ENCODE results near the gene CELF4. TPM values are rescaled to one million over a fixed set of nuclear protein-coding genes. Genes with fewer than 3 reads are reported as not detected.

CELF4 gene
- total and polyA plus RNA-seq, 2 of the 4 experiments (the other 2 are of a cell fraction) = not detected

DNA sequence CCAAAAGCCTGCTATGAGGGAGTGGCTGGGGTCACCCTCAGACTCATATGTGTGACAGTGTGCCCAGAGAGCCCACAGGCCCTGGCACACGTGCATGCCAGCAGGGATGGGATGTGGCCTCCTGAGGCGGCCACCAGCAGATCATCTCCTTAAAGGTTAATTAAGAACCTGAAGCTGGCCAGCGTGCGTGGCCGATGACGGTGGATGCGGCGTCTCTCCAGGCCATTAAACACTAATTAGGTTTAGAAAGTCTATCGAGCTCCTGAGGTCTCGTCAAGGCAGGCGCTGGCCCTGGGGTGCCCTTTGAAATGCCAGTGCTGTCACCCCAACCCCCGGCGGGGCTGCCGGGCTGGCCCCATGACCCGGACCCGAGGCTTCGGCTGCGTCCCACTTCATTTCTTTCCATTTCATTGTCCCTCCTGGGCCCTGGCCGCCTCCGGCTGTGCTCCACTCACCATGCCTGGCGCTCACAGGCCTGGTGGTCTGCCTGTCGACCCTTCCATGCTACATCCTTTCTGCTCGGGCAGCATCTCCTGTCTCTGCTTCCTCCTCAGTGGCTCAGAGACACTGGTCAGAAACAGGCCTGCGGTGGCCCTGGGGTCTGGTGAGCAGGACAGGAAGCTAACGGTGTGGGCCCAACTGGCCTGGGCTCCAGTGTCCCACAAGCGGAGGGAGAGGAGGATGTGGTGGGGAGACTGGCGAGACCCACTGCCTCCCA lies 228.9 kb downstream of the CELF4 start:
- Histone ChIP-seq H2BK5ac (ENCODE audit: low read depth, low read length, poor library complexity, severe bottlenecking) (no peak overlapping the region), H3K36me3 (ENCODE audit: control insufficient read depth, insufficient read depth, low read length) (no peaks in the 10 kb centered on the region), H3K4me1 (ENCODE audit: control insufficient read depth, insufficient read depth, low read length) (peaks cover 2% of the 10 kb centered on the region; the same call in 1 of the 2 replicates), H2AK9ac (replicated peaks; ENCODE audit: low read depth, low read length, poor library complexity) (no peak overlapping the region), H3K79me1 (ENCODE audit: low read depth in 1 of 2, low read length in 2 of 2) (no peaks in the 10 kb centered on the region), H2BK120ac (ENCODE audit: low read depth, low read length) (no peak overlapping the region), H3K9me1 (ENCODE audit: insufficient read depth, low read length) (peaks cover 4% of the 10 kb centered on the region; the same call in 1 of the 2 replicates), H3K9me3 (ENCODE audit: control insufficient read depth, insufficient read depth, low read length) (no peaks in the 10 kb centered on the region), H4K8ac (ENCODE audit: low read depth in 2 of 2, low read length in 2 of 2) (no peak overlapping the region), H3K4ac (ENCODE audit: low read depth, low read length) (no peak overlapping the region), H3K9ac (ENCODE audit: low read depth, low read length) (no peak overlapping the region), H2AK5ac (ENCODE audit: low read depth, low read length) (no peak overlapping the region), H3K23ac (ENCODE audit: low read depth, low read length) (no peak overlapping the region), H2BK20ac (ENCODE audit: low read depth, low read length) (no peak overlapping the region), H3K14ac (replicated peaks; ENCODE audit: low read depth, low read length) (no peak overlapping the region), H4K5ac (ENCODE audit: low read depth, low read length) (no peak overlapping the region), H3K4me2 (ENCODE audit: low read depth, low read length) (no peak overlapping the region), H2BK15ac (ENCODE audit: low read depth, low read length) (no peak overlapping the region), H3K4me3 (ENCODE audit: insufficient read depth, low read depth, low read length) (no peak overlapping the region), H3K56ac (ENCODE audit: extremely low read depth, insufficient read depth, low read length) (no peak overlapping the region), H3K18ac (ENCODE audit: low read depth, low read length) (no peak overlapping the region), H4K91ac (ENCODE audit: insufficient read depth, low read depth, low read length) (no peak overlapping the region), H2AFZ (replicated peaks; ENCODE audit: low read length, poor library complexity) (peak overlapping the region; percentile 21), H4K20me1 (ENCODE audit: insufficient read depth, low read length) (no peaks in the 10 kb centered on the region), H3K27ac (ENCODE audit: insufficient read depth, low read length) (no peak overlapping the region), H3K27me3 (ENCODE audit: control insufficient read depth, insufficient read depth, low read length) (peaks cover 7% of the 10 kb centered on the region; the same call in 1 of the 2 replicates)
- ChIA-PET CTCF (interaction anchor here (1.4 kb wide), 1 partner anchor 14 kb away, joined by 4 read pairs; no protein-coding TSS in a partner anchor), POLR2A (ENCODE audit: unreplicated experiment) (no interaction called here)
- ATAC-seq (ENCODE audit: low read depth) (no peak), DNase-seq (no peak)
- no peak for TF ChIP-seq BHLHE40 (IDR thresholded peaks at IDR 0.05; ENCODE audit: low read depth, low read length)
- TF ChIP-seq ELK1 (IDR thresholded peaks at IDR 0.05; ENCODE audit: borderline replicate concordance, low read depth, low read length) = no peak
- no peak for TF ChIP-seq MXI1 (IDR thresholded peaks at IDR 0.05; ENCODE audit: borderline replicate concordance, low read depth, low read length)
- TF ChIP-seq MAZ (IDR thresholded peaks at IDR 0.05; ENCODE audit: borderline replicate concordance, low read depth, low read length) = no peak
- TF ChIP-seq RAD21 (IDR thresholded peaks at IDR 0.05; ENCODE audit: low read length) = no peak
- no peak for TF ChIP-seq NFE2L2 (IDR thresholded peaks at IDR 0.05; ENCODE audit: low read depth, low read length)
- no peak for TF ChIP-seq CTCF (conservative IDR thresholded peaks at IDR 0.05; ENCODE audit: low read depth, low read length)
- no peak for TF ChIP-seq RFX5 (IDR thresholded peaks at IDR 0.05; ENCODE audit: low read depth, low read length)
- no peak for TF ChIP-seq CEBPB (IDR thresholded peaks at IDR 0.05; ENCODE audit: low read depth, low read length)
- TF ChIP-seq CHD1 (IDR thresholded peaks at IDR 0.05; ENCODE audit: low read depth, low read length) = no peak
- no peak for TF ChIP-seq RCOR1 (IDR thresholded peaks at IDR 0.05; ENCODE audit: insufficient replicate concordance, low read length)
- TF ChIP-seq SMC3 (IDR thresholded peaks at IDR 0.05; ENCODE audit: low read depth, low read length) = no peak
- no peak for TF ChIP-seq POLR2A (IDR thresholded peaks at IDR 0.05; ENCODE audit: low read depth, low read length)
- dilution Hi-C loops (cut with HindIII; ENCODE audit: low sequenced_read_pairs, unreplicated experiment) = no loop called here
- intact Hi-C loops (cut with micrococcal nuclease) = no loop called here
- WGBS, 2 experiments (ENCODE audit: extremely low coverage in 2 of 2, insufficient read length in 1 of 2) = 80% methylated on average over 12 of the region's 27 CpGs; no CpG with 5 or more reads in 1 of the 2 experiments
- in situ Hi-C loops (cut with MboI; ENCODE audit: low sequenced_read_pairs) = no loop called here
- no TSS peak for BruUV-seq (replicated peaks)
